ENCODE results near the gene ABR.
"Not testable (repeated sequence)": the region's sequence is repeated elsewhere in the genome, so short reads cannot be mapped to it uniquely, and the experiment has no call there.

The ABR gene

GRCh38 chr17:978103-979093 lies 201.4 kb downstream of the ABR start:
- peak in 1 of 2 donors; percentile 2 for DNase-seq

- no peak for DNase-seq
These were observed 202.6 kb downstream of the ABR start for GRCh38 chr17:977166-977565.

GRCh38 chr17:976312-976711 lies 203.5 kb downstream of the ABR start:
- no peak for DNase-seq

- DNase-seq = no peak
These were observed 204.3 kb downstream of the ABR start for GRCh38 chr17:975371-975915.

GRCh38 chr17:974778-975177 lies 205.0 kb downstream of the ABR start:
- DNase-seq = not testable (repeated sequence)

- DNase-seq = no peak
These were observed 206.7 kb downstream of the ABR start for GRCh38 chr17:973053-973452.

GRCh38 chr17:971861-972260 lies 207.9 kb downstream of the ABR start:
- not testable (repeated sequence) for DNase-seq

- no peak for DNase-seq
These were observed 209.4 kb downstream of the ABR start for GRCh38 chr17:970364-970763.

GRCh38 chr17:969811-970355 lies 209.9 kb downstream of the ABR start:
- no peak for DNase-seq

GRCh38 chr17:968812-969730 lies 210.7 kb downstream of the ABR start:
- DNase-seq = no peak

- DNase-seq = no peak
These were observed 212.7 kb downstream of the ABR start for GRCh38 chr17:967122-967521.

- DNase-seq = no peak
These were observed 214.3 kb downstream of the ABR start for GRCh38 chr17:965311-965989.

- DNase-seq = no peak
These were observed 214.9 kb downstream of the ABR start for GRCh38 chr17:964876-965275.

GRCh38 chr17:962670-963069 lies 217.1 kb downstream of the ABR start:
- no peak for DNase-seq

GRCh38 chr17:962166-962565 lies 217.6 kb downstream of the ABR start:
- DNase-seq = no peak

- DNase-seq = no peak
These were observed 220.9 kb downstream of the ABR start for GRCh38 chr17:958712-959451.

- no peak for DNase-seq
These were observed 221.8 kb downstream of the ABR start for GRCh38 chr17:957856-958421.

GRCh38 chr17:956905-957304 lies 222.9 kb downstream of the ABR start:
- DNase-seq = no peak

- DNase-seq = no peak
These were observed 225.2 kb downstream of the ABR start for GRCh38 chr17:954431-955164.

GRCh38 chr17:953767-954166 lies 226.0 kb downstream of the ABR start:
- DNase-seq = no peak
